ENCODE data around the gene KDM4B. TPM values are rescaled to one million over a fixed set of nuclear protein-coding genes. Genes with fewer than 3 reads are reported as not detected.

The KDM4B gene
- total and polyA plus RNA-seq, 2 donors from 2014 or later = 6.6 to 35.7 TPM

- TF ChIP-seq, protein P1, sequence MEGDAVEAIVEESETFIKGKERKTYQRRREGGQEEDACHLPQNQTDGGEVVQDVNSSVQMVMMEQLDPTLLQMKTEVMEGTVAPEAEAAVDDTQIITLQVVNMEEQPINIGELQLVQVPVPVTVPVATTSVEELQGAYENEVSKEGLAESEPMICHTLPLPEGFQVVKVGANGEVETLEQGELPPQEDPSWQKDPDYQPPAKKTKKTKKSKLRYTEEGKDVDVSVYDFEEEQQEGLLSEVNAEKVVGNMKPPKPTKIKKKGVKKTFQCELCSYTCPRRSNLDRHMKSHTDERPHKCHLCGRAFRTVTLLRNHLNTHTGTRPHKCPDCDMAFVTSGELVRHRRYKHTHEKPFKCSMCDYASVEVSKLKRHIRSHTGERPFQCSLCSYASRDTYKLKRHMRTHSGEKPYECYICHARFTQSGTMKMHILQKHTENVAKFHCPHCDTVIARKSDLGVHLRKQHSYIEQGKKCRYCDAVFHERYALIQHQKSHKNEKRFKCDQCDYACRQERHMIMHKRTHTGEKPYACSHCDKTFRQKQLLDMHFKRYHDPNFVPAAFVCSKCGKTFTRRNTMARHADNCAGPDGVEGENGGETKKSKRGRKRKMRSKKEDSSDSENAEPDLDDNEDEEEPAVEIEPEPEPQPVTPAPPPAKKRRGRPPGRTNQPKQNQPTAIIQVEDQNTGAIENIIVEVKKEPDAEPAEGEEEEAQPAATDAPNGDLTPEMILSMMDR (IDR thresholded peaks at IDR 0.05; ENCODE audit: borderline replicate concordance, extremely low read depth, insufficient read depth) = no peak
- Histone ChIP-seq H3K4me3 (ENCODE audit: low read length in 3 of 3) (no peak overlapping the region), H3K36me3 (ENCODE audit: control insufficient read depth in 2 of 3, insufficient read depth in 3 of 3, low read length in 3 of 3) (no peaks in the 10 kb centered on the region), H3K27me3 (ENCODE audit: control insufficient read depth, insufficient read depth, low read length) (no peaks in the 10 kb centered on the region), H3K4me1 (ENCODE audit: control insufficient read depth in 2 of 3, insufficient read depth in 2 of 3, low read depth in 1 of 3, low read length in 3 of 3) (peaks cover 0 to 3% (median 0%) of the 10 kb centered on the region in 3 donors), H3K9ac (ENCODE audit: low read length in 3 of 3) (no peak overlapping the region), H3K9me3 (ENCODE audit: control insufficient read depth in 2 of 3, insufficient read depth in 1 of 3, low read length in 3 of 3) (no peaks in the 10 kb centered on the region), H3K27ac (ENCODE audit: low read depth in 2 of 2, low read length in 2 of 2) (no peak overlapping the region)
- intact Hi-C loops (cut with DNase I) = no loop called here
- DNase-seq = no peak
- no peak for FAIRE-seq
These were observed 33.2 kb downstream of the KDM4B start for GRCh38 chr19:5002143-5002542.

DNA sequence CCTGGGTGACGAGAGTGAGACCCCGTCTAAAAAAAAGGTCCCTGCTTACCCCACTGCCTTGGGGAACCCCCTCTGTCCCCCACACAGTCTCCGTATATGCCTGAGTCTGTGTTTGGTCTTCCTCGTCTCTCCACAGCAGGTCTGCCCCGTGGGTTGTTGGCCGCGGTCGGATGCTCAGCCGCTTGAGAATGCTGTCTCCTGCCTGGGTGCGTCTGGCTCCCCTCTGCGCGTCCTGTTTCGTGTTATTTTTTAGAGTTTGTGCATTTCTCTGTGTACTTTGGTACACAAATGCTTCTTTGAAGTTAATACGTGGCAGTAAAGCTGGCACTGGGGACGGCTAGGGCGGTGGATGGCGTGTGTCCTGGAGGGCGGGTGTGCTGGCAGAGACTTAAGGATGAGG is 34.9 kb downstream of the KDM4B start:
- H3K4me1 ChIP-seq (ENCODE audit: control insufficient read depth in 2 of 3, insufficient read depth in 2 of 3, low read depth in 1 of 3, low read length in 3 of 3) = peaks cover 0 to 3% (median 0%) of the 10 kb centered on the region in 3 donors
- H3K27ac ChIP-seq (ENCODE audit: low read depth in 2 of 2, low read length in 2 of 2) = no peak overlapping the region
- H3K9me3 ChIP-seq (ENCODE audit: control insufficient read depth in 2 of 3, insufficient read depth in 1 of 3, low read length in 3 of 3) = no peaks in the 10 kb centered on the region
- DNase-seq (no peak), FAIRE-seq (no peak)
- no peaks in the 10 kb centered on the region for H3K36me3 ChIP-seq (ENCODE audit: control insufficient read depth in 2 of 3, insufficient read depth in 3 of 3, low read length in 3 of 3)
- TF ChIP-seq, protein P1 (IDR thresholded peaks at IDR 0.05; ENCODE audit: borderline replicate concordance, extremely low read depth, insufficient read depth) = no peak
- H3K4me3 ChIP-seq (ENCODE audit: low read length in 3 of 3) = no peak overlapping the region
- no peak overlapping the region for H3K9ac ChIP-seq (ENCODE audit: low read length in 3 of 3)
- intact Hi-C loops (cut with DNase I) = no loop called here
- no peaks in the 10 kb centered on the region for H3K27me3 ChIP-seq (ENCODE audit: control insufficient read depth, insufficient read depth, low read length)

DNA sequence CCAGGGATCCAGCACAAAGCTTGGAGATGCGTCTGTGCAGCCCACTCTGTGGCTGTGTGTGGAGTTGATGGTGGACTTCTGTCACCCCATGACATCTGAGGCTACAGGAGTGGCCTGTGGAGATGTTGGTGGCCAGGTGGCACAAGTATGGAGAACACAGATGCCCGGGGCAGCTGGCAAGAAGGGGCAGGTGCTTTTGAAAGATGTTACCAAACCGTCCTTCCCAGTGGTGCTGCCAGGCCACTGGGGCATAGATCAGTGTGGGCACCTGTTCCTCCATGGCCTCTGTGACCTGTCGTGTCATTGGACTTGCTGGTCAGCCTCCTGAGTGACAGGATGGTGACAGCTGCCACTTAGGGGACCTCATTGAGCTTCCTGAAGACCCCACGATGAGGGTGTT is 36.2 kb downstream of the KDM4B start:
- FAIRE-seq = no peak
- Histone ChIP-seq H3K9me3 (ENCODE audit: control insufficient read depth in 2 of 3, insufficient read depth in 1 of 3, low read length in 3 of 3) (no peaks in the 10 kb centered on the region), H3K4me3 (ENCODE audit: low read length in 3 of 3) (no peak overlapping the region), H3K4me1 (ENCODE audit: control insufficient read depth in 2 of 3, insufficient read depth in 2 of 3, low read depth in 1 of 3, low read length in 3 of 3) (peaks cover 0 to 3% (median 0%) of the 10 kb centered on the region in 3 donors), H3K27ac (ENCODE audit: low read depth in 2 of 2, low read length in 2 of 2) (no peak overlapping the region), H3K9ac (ENCODE audit: low read length in 3 of 3) (no peak overlapping the region), H3K36me3 (ENCODE audit: control insufficient read depth in 2 of 3, insufficient read depth in 3 of 3, low read length in 3 of 3) (no peaks in the 10 kb centered on the region), H3K27me3 (ENCODE audit: control insufficient read depth, insufficient read depth, low read length) (no peaks in the 10 kb centered on the region)
- TF ChIP-seq, protein P1 (IDR thresholded peaks at IDR 0.05; ENCODE audit: borderline replicate concordance, extremely low read depth, insufficient read depth) = no peak
- no peak for DNase-seq
- intact Hi-C loops (cut with DNase I) = no loop called here

- H3K4me3 ChIP-seq (ENCODE audit: low read length in 3 of 3) = no peak overlapping the region
- H3K27me3 ChIP-seq (ENCODE audit: control insufficient read depth, insufficient read depth, low read length) = no peaks in the 10 kb centered on the region
- DNase-seq (no peak), FAIRE-seq (no peak)
- peaks cover 0 to 3% (median 0%) of the 10 kb centered on the region in 3 donors for H3K4me1 ChIP-seq (ENCODE audit: control insufficient read depth in 2 of 3, insufficient read depth in 2 of 3, low read depth in 1 of 3, low read length in 3 of 3)
- H3K9me3 ChIP-seq (ENCODE audit: control insufficient read depth in 2 of 3, insufficient read depth in 1 of 3, low read length in 3 of 3) = no peaks in the 10 kb centered on the region
- no peak overlapping the region for H3K9ac ChIP-seq (ENCODE audit: low read length in 3 of 3)
- H3K27ac ChIP-seq (ENCODE audit: low read depth in 2 of 2, low read length in 2 of 2) = no peak overlapping the region
- no peaks in the 10 kb centered on the region for H3K36me3 ChIP-seq (ENCODE audit: control insufficient read depth in 2 of 3, insufficient read depth in 3 of 3, low read length in 3 of 3)
- intact Hi-C loops (cut with DNase I) = no loop called here
- TF ChIP-seq, protein P1 (IDR thresholded peaks at IDR 0.05; ENCODE audit: borderline replicate concordance, extremely low read depth, insufficient read depth) = no peak
These were observed 37.3 kb downstream of the KDM4B start for GRCh38 chr19:5006201-5006600.
